ENCODE measurements around the gene MPPED2.

GRCh38 chr11:30578406-30578805 lies 7.7 kb downstream of the MPPED2 start:
- no peak for TF ChIP-seq CTCF (IDR thresholded peaks at IDR 0.05)
- no peak for TF ChIP-seq POLR2A (IDR thresholded peaks at IDR 0.05)
- TF ChIP-seq EP300 (IDR thresholded peaks at IDR 0.05) = no peak
- no peak for TF ChIP-seq POLR2AphosphoS5 (IDR thresholded peaks at IDR 0.05)
